Erythroblast (primary cell): ENCODE data around the gene SERTAD2.

ENCODE experiments used
- GATA1 ChIP-seq: IDR thresholded peaks from 2 replicates; pipeline ENCODE4 v1.6.1; 2011; ENCODE audit warnings: low read depth, mild to moderate bottlenecking, control low read depth, low read length, moderate library complexity
- POLR2A ChIP-seq: IDR thresholded peaks from 2 replicates; pipeline ENCODE4 v1.6.1; 2011; ENCODE audit warnings: mild to moderate bottlenecking, low read length

DNA sequence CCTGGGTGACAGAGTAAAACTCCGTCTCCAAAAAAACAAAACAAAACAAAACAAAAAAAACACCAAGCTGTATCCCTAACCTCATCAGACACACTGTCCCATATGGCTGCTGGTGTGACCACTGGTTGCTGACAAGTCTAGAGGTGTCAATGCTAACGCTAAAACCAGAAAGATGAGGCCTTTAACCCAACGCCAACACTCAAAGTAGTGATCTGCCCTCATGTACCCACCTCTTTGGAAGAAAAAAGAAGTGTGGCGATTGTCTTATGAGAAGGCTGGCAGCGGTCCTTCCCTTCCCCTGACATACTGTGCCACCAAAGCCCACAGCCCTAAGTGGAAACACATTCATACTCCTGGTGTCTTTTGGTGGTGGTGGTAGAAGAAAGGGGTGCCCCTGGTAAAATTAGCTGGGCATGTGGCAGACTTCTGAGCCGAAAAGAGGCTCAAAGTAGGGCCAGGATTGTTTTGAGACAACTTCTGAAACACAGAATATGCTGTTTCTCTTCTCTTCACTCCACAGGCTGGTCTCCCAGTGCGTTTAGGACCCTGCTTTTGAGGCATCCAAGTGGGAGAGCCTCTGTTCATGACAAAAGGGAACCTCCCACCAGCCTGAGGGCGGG lies 9.8 kb downstream of the SERTAD2 start:
- TF ChIP-seq POLR2A (no peak), GATA1 (no peak)
